ENCODE measurements around the gene PINK1.

PINK1 gene

GRCh38 chr1:20621012-20621411, 12.2 kb upstream of the PINK1 start:
- ATAC-seq (ENCODE audit: low read depth) (no peak), DNase-seq (ENCODE audit: low spot score in 2 of 2) (no peak)
- Mint-ChIP-seq H3K36me3 (no peaks in the 10 kb centered on the region), H3K9me3 (no peaks in the 10 kb centered on the region), H3K27me3 (peaks cover 12% of the 10 kb centered on the region), H3K27ac (no peak overlapping the region), H3K4me1 (no peaks in the 10 kb centered on the region), H3K4me3 (no peak overlapping the region)

DNA sequence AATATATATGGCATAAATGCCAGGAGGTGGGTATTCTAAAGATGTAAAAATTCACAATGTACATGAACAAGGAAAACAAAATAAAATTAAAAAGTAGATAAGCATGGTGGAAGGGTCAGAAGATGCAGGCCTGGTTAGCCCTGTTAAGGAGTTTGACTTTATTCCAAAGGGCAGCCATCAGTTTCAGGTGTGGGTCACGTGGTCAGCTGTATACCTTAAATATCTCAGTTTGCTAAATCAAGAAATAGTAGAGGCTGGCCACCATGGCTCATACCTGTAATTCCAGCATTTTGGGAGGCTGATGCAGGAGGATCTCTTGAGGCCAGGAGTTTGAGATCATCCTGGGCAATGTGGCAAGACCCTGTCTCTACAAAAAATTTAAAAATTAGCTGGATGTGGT, 8.5 kb upstream of the PINK1 start:
- no peak for DNase-seq (ENCODE audit: low spot score in 2 of 2)
- Mint-ChIP-seq H3K27ac (no peak overlapping the region), H3K36me3 (peaks cover 2% of the 10 kb centered on the region), H3K27me3 (peaks cover 13% of the 10 kb centered on the region), H3K9me3 (peaks cover 6% of the 10 kb centered on the region), H3K4me1 (no peaks in the 10 kb centered on the region), H3K4me3 (no peak overlapping the region)
- ATAC-seq (ENCODE audit: low read depth), result no peak

- Mint-ChIP-seq H3K4me1 (no peaks in the 10 kb centered on the region), H3K27me3 (peaks cover 13% of the 10 kb centered on the region), H3K36me3 (peaks cover 2% of the 10 kb centered on the region), H3K27ac (no peak overlapping the region), H3K4me3 (no peak overlapping the region), H3K9me3 (peaks cover 6% of the 10 kb centered on the region)
- no peak for ATAC-seq (ENCODE audit: low read depth)
- DNase-seq (ENCODE audit: low spot score in 2 of 2), result no peak
These were observed 7.8 kb upstream of the PINK1 start for GRCh38 chr1:20625176-20626097.

GRCh38 chr1:20626098-20626427, 7.2 kb upstream of the PINK1 start:
- Mint-ChIP-seq H3K27me3 (peaks cover 13% of the 10 kb centered on the region), H3K4me1 (no peaks in the 10 kb centered on the region), H3K9me3 (peaks cover 6% of the 10 kb centered on the region), H3K27ac (no peak overlapping the region), H3K36me3 (peaks cover 2% of the 10 kb centered on the region), H3K4me3 (no peak overlapping the region)
- DNase-seq (ENCODE audit: low spot score in 2 of 2) (no peak), ATAC-seq (ENCODE audit: low read depth) (no peak)

DNA sequence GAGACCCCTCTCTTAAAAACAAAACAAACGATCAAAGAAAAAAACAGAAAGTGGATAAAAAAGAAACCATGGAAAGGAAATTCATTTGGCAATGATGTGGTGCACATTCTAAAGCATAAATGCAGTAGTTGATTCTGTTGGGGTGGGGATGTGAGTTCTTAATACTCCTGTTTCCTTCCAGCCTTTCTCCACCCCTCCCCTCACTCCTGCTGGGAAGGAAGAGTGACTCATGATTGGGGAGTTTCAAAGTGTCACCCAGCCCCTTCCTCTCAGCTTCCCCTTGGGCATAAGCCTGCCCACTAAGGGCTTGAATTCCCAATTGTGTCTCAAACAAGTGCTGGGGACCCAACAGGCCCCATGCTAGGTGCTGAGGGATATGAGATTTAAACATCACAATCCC, 6.7 kb upstream of the PINK1 start:
- DNase-seq (ENCODE audit: low spot score in 2 of 2) (no peak), ATAC-seq (ENCODE audit: low read depth) (no peak)
- no peaks in the 10 kb centered on the region for H3K4me1 Mint-ChIP-seq
- H3K27me3 Mint-ChIP-seq, result peaks cover 13% of the 10 kb centered on the region
- peaks cover 2% of the 10 kb centered on the region for H3K36me3 Mint-ChIP-seq
- peaks cover 6% of the 10 kb centered on the region for H3K9me3 Mint-ChIP-seq
- no peak overlapping the region for H3K27ac Mint-ChIP-seq
- H3K4me3 Mint-ChIP-seq, result no peak overlapping the region

DNA sequence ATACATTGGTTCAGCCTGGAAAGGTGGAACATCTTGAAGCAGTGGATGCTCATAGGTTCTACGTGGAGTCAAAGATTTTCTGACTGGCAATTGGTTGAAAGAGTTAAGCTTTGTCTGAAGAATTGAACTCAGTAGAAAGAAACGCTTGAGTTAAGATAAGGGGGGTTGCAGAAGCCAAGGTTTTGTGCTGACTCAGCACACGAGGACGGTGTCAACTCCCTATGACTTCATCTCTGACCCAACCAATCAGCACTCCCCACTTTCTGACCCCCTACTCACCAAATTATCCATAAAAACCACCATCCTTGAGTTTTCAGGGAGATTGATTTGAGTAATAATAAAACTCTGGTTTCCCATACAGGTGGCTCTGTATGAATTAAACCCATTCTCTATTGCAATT, 2.5 kb upstream of the PINK1 start:
- Mint-ChIP-seq H3K4me3 (no peak overlapping the region), H3K27me3 (peaks cover 4% of the 10 kb centered on the region), H3K27ac (no peak overlapping the region), H3K9me3 (peaks cover 6% of the 10 kb centered on the region), H3K36me3 (peaks cover 2% of the 10 kb centered on the region), H3K4me1 (peaks cover 7% of the 10 kb centered on the region)
- ATAC-seq (ENCODE audit: low read depth) (no peak), DNase-seq (ENCODE audit: low spot score in 2 of 2) (no peak)

DNA sequence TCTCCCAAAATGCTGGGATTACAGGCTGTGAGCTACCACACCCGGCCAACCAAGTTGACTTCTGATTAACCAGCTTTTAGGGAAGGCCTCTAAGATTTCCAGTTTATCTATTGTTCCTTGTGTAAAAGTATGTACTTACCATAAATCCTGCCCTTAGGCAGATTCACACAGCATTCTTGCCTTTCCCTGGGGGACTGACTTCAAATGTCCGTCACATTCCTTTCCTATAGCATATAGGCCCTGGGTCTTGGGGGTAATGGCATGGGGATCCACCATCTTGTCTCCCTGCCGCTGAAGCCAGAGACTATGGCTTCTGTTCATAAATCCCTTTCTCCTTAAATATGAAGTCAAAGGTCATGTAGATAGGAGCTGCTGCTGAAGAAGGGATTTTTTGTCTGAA, 872 bp upstream of the PINK1 start:
- Mint-ChIP-seq H3K27me3 (no peaks in the 10 kb centered on the region), H3K4me3 (peak overlapping the region; percentile 77), H3K36me3 (peaks cover 7% of the 10 kb centered on the region), H3K9me3 (peaks cover 6% of the 10 kb centered on the region), H3K4me1 (peaks cover 7% of the 10 kb centered on the region), H3K27ac (no peak overlapping the region)
- ATAC-seq (ENCODE audit: low read depth) (no peak), DNase-seq (ENCODE audit: low spot score in 2 of 2) (no peak)

DNA sequence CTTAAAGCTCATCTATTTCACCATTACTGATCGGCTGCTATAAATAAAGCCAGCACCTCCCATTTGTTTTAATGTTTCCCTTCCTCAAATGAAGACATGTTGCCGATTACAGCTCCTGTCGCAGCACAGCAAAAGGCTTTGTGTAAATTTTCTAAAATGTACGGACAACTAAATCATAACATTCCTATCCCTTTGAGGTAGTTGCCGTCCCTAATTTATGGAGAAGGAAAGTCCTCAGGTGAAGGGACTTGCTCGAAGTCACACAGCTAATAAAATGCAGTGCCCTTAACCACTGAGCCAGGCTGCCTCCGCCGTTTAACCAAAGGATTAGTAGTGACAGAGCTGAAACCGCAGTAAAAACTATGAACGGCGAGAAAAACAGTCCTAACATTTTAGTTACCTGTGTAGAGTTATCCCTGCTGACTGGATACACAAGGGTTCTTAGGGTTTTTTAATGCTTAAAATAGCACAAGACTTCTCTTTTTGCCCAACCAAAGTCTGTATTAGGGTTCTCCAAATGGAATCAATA, 871 bp downstream of the PINK1 start:
- Mint-ChIP-seq H3K27ac (peak overlapping the region; percentile 88), H3K27me3 (no peaks in the 10 kb centered on the region), H3K4me1 (peaks cover 7% of the 10 kb centered on the region), H3K36me3 (peaks cover 4% of the 10 kb centered on the region), H3K4me3 (peak overlapping the region; percentile 89), H3K9me3 (no peaks in the 10 kb centered on the region)
- DNase-seq (ENCODE audit: low spot score in 2 of 2) (no peak), ATAC-seq (ENCODE audit: low read depth) (peak; percentile 9)

GRCh38 chr1:20634594-20635084, 1.4 kb downstream of the PINK1 start:
- H3K4me3 Mint-ChIP-seq, result peak overlapping the region; percentile 89
- H3K4me1 Mint-ChIP-seq, result peaks cover 7% of the 10 kb centered on the region
- DNase-seq (ENCODE audit: low spot score in 2 of 2), result no peak
- no peak for ATAC-seq (ENCODE audit: low read depth)
- H3K9me3 Mint-ChIP-seq, result no peaks in the 10 kb centered on the region
- no peak overlapping the region for H3K27ac Mint-ChIP-seq
- peaks cover 4% of the 10 kb centered on the region for H3K36me3 Mint-ChIP-seq
- no peaks in the 10 kb centered on the region for H3K27me3 Mint-ChIP-seq

GRCh38 chr1:20636785-20637347, 3.6 kb downstream of the PINK1 start:
- Mint-ChIP-seq H3K27me3 (no peaks in the 10 kb centered on the region), H3K27ac (no peak overlapping the region), H3K9me3 (no peaks in the 10 kb centered on the region), H3K4me3 (no peak overlapping the region), H3K4me1 (peaks cover 7% of the 10 kb centered on the region), H3K36me3 (peaks cover 8% of the 10 kb centered on the region)
- ATAC-seq (ENCODE audit: low read depth), result no peak
- no peak for DNase-seq (ENCODE audit: low spot score in 2 of 2)

DNA sequence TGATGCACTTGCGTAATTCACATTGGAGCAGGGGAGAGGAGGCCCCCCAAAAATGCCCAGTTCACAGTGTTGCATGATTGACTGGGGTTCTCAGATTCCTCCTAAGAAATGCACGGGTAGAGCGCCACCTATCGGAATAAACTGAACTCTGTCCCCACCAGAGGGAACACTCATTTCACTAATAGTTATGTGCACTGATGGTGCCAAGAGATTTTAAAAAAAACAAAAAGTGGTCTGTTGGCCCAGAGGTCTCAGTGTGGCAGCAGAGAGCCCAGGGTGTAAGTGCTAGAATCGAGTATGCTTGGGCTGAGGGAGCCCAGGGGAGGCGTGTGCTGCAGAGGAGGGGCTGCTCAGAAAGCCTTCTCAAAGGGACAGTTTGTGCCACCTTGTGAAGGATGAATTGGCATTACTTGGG, 6.9 kb downstream of the PINK1 start:
- no peaks in the 10 kb centered on the region for H3K9me3 Mint-ChIP-seq
- H3K36me3 Mint-ChIP-seq, result peaks cover 12% of the 10 kb centered on the region
- no peaks in the 10 kb centered on the region for H3K27me3 Mint-ChIP-seq
- H3K4me3 Mint-ChIP-seq, result no peak overlapping the region
- ATAC-seq (ENCODE audit: low read depth) (peak; percentile 72), DNase-seq (ENCODE audit: low spot score in 2 of 2) (peak; percentile 56 to 69)
- no peaks in the 10 kb centered on the region for H3K4me1 Mint-ChIP-seq
- H3K27ac Mint-ChIP-seq, result no peak overlapping the region

GRCh38 chr1:20641975-20642374, 8.7 kb downstream of the PINK1 start:
- Mint-ChIP-seq H3K4me1 (no peaks in the 10 kb centered on the region), H3K27me3 (no peaks in the 10 kb centered on the region), H3K9me3 (no peaks in the 10 kb centered on the region), H3K36me3 (peaks cover 8% of the 10 kb centered on the region), H3K27ac (no peak overlapping the region), H3K4me3 (no peak overlapping the region)
- DNase-seq (ENCODE audit: low spot score in 2 of 2) (no peak), ATAC-seq (ENCODE audit: low read depth) (no peak)

- no peak overlapping the region for H3K27ac Mint-ChIP-seq
- no peaks in the 10 kb centered on the region for H3K27me3 Mint-ChIP-seq
- H3K4me3 Mint-ChIP-seq, result no peak overlapping the region
These were observed 9.8 kb downstream of the PINK1 start for GRCh38 chr1:20643080-20643479.

DNA sequence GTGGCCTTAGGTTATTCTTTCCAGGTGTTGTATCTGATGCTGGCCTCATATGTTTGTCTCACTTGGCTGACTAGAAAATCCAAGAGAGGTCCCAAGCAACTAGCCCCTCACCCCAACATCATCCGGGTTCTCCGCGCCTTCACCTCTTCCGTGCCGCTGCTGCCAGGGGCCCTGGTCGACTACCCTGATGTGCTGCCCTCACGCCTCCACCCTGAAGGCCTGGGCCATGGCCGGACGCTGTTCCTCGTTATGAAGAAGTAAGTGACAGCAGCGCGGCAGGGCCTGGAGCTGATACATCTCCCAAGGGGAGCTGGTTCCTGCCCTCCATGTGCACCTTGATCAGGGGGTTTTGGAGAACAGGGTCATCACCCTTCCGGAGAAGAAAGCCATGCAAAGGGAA, 11.2 kb downstream of the PINK1 start:
- H3K9me3 Mint-ChIP-seq, result no peaks in the 10 kb centered on the region
- H3K27ac Mint-ChIP-seq, result no peak overlapping the region
- ATAC-seq (ENCODE audit: low read depth) (no peak), DNase-seq (ENCODE audit: low spot score in 2 of 2) (no peak)
- H3K36me3 Mint-ChIP-seq, result peaks cover 11% of the 10 kb centered on the region
- no peaks in the 10 kb centered on the region for H3K27me3 Mint-ChIP-seq
- no peak overlapping the region for H3K4me3 Mint-ChIP-seq
- H3K4me1 Mint-ChIP-seq, result no peaks in the 10 kb centered on the region

More at GRCh38 chr1:20643080-20643479, 9.8 kb downstream of the PINK1 start:
- ATAC-seq (ENCODE audit: low read depth), result no peak
- Mint-ChIP-seq H3K4me1 (no peaks in the 10 kb centered on the region), H3K9me3 (no peaks in the 10 kb centered on the region), H3K36me3 (peaks cover 8% of the 10 kb centered on the region)
- no peak for DNase-seq (ENCODE audit: low spot score in 2 of 2)

Data from memory B cell (primary cell).